ENCODE measurements around the gene ZDHHC5.
A peak's percentile ranks its signal among the peaks of the same experiment; 100 is the strongest.

Gene ZDHHC5

DNA sequence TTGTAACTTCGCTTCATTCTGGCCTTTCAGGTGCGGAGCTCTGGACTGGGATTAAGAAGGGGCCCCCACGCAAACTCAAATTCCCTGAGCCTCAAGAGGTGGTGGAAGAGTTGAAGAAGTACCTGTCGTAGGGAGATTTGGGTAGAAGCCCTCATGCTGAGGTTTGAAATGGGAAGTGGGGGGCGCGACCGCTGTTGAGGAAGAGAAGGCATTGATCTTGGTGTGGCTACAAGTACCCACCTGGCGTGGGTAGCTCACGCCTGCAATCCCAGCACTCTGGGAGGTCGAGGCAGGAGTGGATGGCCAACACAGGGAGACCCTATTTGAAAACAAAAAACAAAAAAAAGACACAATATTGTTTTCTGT, 74.2 kb downstream of the ZDHHC5 start:
- H3K4me2 ChIP-seq (ENCODE audit: low read length), result peak overlapping the region; percentile 89
- no peaks in the 10 kb centered on the region for H3F3A ChIP-seq (ENCODE audit: insufficient read depth, low read length)
- TF ChIP-seq, protein P1, sequence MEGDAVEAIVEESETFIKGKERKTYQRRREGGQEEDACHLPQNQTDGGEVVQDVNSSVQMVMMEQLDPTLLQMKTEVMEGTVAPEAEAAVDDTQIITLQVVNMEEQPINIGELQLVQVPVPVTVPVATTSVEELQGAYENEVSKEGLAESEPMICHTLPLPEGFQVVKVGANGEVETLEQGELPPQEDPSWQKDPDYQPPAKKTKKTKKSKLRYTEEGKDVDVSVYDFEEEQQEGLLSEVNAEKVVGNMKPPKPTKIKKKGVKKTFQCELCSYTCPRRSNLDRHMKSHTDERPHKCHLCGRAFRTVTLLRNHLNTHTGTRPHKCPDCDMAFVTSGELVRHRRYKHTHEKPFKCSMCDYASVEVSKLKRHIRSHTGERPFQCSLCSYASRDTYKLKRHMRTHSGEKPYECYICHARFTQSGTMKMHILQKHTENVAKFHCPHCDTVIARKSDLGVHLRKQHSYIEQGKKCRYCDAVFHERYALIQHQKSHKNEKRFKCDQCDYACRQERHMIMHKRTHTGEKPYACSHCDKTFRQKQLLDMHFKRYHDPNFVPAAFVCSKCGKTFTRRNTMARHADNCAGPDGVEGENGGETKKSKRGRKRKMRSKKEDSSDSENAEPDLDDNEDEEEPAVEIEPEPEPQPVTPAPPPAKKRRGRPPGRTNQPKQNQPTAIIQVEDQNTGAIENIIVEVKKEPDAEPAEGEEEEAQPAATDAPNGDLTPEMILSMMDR (IDR thresholded peaks at IDR 0.05; ENCODE audit: low read length), result no peak
- no peak for TF ChIP-seq EZH2 (IDR thresholded peaks at IDR 0.05; ENCODE audit: borderline replicate concordance, low read length)
- peaks cover 72% of the 10 kb centered on the region for H3K36me3 ChIP-seq (ENCODE audit: insufficient read depth, low read length)
- peaks cover 17% of the 10 kb centered on the region for H3K4me1 ChIP-seq (ENCODE audit: insufficient read depth, low read length, severe bottlenecking)
- no peaks in the 10 kb centered on the region for H3K9me2 ChIP-seq (ENCODE audit: low read depth, low read length)
- peak overlapping the region; percentile 98 for H3K4me3 ChIP-seq (ENCODE audit: low read depth, low read length, poor library complexity, severe bottlenecking)
- H3K9ac ChIP-seq (ENCODE audit: low read length), result peak overlapping the region; percentile 99
- peaks cover 12% of the 10 kb centered on the region for H3K79me2 ChIP-seq (ENCODE audit: insufficient read depth, low read length)
- H2AFZ ChIP-seq (ENCODE audit: low read length), result no peak overlapping the region
- H4K20me1 ChIP-seq (ENCODE audit: insufficient read depth, low read length), result no peaks in the 10 kb centered on the region
- peak overlapping the region; percentile 89 for H3K27ac ChIP-seq (ENCODE audit: low read depth, low read length, poor library complexity, severe bottlenecking)
- no peaks in the 10 kb centered on the region for H3K9me3 ChIP-seq (ENCODE audit: low read length)
- H3K27me3 ChIP-seq (ENCODE audit: insufficient read depth, low read length), result no peaks in the 10 kb centered on the region

DNA sequence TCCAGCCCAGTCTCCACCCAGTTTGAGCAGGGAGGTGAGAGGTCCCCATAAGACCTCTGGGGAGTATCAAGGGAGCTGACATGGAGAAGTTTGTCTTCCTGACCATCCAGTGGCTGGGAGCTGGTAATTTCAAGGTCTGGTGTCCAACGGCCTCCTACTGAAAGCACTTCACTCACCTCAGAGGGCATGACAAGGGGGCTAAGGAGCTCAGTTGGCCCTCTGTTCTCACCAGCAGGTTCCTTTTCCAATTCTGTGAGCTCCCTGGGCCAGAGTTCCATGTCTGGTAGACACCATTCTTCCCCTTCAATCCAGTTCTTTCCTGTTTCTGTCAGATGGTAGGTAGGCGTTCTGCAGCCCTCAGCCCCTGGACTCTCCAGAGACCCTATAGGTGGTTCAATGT, 76.4 kb downstream of the ZDHHC5 start:
- no peak overlapping the region for H3K4me3 ChIP-seq (ENCODE audit: low read depth, low read length, poor library complexity, severe bottlenecking)
- no peak overlapping the region for H3K4me2 ChIP-seq (ENCODE audit: low read length)
- H3K36me3 ChIP-seq (ENCODE audit: insufficient read depth, low read length), result peaks cover 52% of the 10 kb centered on the region
- H3K4me1 ChIP-seq (ENCODE audit: insufficient read depth, low read length, severe bottlenecking), result peaks cover 17% of the 10 kb centered on the region
- no peaks in the 10 kb centered on the region for H3K9me2 ChIP-seq (ENCODE audit: low read depth, low read length)
- no peak overlapping the region for H3K9ac ChIP-seq (ENCODE audit: low read length)
- no peaks in the 10 kb centered on the region for H3K9me3 ChIP-seq (ENCODE audit: low read length)
- H3K79me2 ChIP-seq (ENCODE audit: insufficient read depth, low read length), result peaks cover 12% of the 10 kb centered on the region
- no peaks in the 10 kb centered on the region for H4K20me1 ChIP-seq (ENCODE audit: insufficient read depth, low read length)
- TF ChIP-seq, protein P1 (IDR thresholded peaks at IDR 0.05; ENCODE audit: low read length), result no peak
- TF ChIP-seq EZH2 (IDR thresholded peaks at IDR 0.05; ENCODE audit: borderline replicate concordance, low read length), result no peak
- no peak overlapping the region for H3K27ac ChIP-seq (ENCODE audit: low read depth, low read length, poor library complexity, severe bottlenecking)
- no peaks in the 10 kb centered on the region for H3K27me3 ChIP-seq (ENCODE audit: insufficient read depth, low read length)
- no peak overlapping the region for H2AFZ ChIP-seq (ENCODE audit: low read length)
- no peaks in the 10 kb centered on the region for H3F3A ChIP-seq (ENCODE audit: insufficient read depth, low read length)

DNA sequence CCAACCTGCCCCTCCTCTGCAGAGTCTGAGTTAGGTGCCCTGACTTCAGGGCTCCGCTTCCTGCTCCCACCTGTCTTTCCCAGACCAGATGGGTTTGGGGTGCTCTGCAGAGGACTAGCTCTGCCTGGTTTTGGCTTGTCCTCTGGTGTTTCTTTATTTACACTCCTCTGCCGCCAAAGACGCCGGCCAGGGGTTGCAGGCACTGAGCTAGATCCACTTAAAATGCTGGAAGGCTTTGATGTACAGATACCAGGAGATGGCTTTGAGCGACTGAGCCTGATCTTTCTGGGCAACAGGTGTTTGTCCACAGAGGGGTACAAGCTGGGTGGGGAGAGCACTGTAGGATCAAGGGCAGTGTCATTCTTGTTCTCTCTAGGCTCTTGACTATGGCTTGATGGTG, 77.3 kb downstream of the ZDHHC5 start:
- Histone ChIP-seq H3K36me3 (ENCODE audit: insufficient read depth, low read length) (peaks cover 51% of the 10 kb centered on the region), H2AFZ (ENCODE audit: low read length) (no peak overlapping the region), H3K4me1 (ENCODE audit: insufficient read depth, low read length, severe bottlenecking) (peaks cover 17% of the 10 kb centered on the region), H3K4me3 (ENCODE audit: low read depth, low read length, poor library complexity, severe bottlenecking) (no peak overlapping the region), H3F3A (ENCODE audit: insufficient read depth, low read length) (no peaks in the 10 kb centered on the region), H3K27me3 (ENCODE audit: insufficient read depth, low read length) (no peaks in the 10 kb centered on the region), H3K9ac (ENCODE audit: low read length) (no peak overlapping the region), H4K20me1 (ENCODE audit: insufficient read depth, low read length) (no peaks in the 10 kb centered on the region), H3K9me3 (ENCODE audit: low read length) (no peaks in the 10 kb centered on the region), H3K9me2 (ENCODE audit: low read depth, low read length) (no peaks in the 10 kb centered on the region), H3K4me2 (ENCODE audit: low read length) (no peak overlapping the region), H3K27ac (ENCODE audit: low read depth, low read length, poor library complexity, severe bottlenecking) (no peak overlapping the region), H3K79me2 (ENCODE audit: insufficient read depth, low read length) (peaks cover 12% of the 10 kb centered on the region)
- TF ChIP-seq, protein P1 (IDR thresholded peaks at IDR 0.05; ENCODE audit: low read length), result no peak
- no peak for TF ChIP-seq EZH2 (IDR thresholded peaks at IDR 0.05; ENCODE audit: borderline replicate concordance, low read length)
